Embryonic facial prominence (tissue), 1 donor: ENCODE measurements around the gene SRC.

Source experiments
- DNase-seq: peaks from one replicate; pipeline ENCODE4 v3.0.0-alpha.2; 2016; ENCODE audit errors: extremely low spot score

Gene SRC

DNA sequence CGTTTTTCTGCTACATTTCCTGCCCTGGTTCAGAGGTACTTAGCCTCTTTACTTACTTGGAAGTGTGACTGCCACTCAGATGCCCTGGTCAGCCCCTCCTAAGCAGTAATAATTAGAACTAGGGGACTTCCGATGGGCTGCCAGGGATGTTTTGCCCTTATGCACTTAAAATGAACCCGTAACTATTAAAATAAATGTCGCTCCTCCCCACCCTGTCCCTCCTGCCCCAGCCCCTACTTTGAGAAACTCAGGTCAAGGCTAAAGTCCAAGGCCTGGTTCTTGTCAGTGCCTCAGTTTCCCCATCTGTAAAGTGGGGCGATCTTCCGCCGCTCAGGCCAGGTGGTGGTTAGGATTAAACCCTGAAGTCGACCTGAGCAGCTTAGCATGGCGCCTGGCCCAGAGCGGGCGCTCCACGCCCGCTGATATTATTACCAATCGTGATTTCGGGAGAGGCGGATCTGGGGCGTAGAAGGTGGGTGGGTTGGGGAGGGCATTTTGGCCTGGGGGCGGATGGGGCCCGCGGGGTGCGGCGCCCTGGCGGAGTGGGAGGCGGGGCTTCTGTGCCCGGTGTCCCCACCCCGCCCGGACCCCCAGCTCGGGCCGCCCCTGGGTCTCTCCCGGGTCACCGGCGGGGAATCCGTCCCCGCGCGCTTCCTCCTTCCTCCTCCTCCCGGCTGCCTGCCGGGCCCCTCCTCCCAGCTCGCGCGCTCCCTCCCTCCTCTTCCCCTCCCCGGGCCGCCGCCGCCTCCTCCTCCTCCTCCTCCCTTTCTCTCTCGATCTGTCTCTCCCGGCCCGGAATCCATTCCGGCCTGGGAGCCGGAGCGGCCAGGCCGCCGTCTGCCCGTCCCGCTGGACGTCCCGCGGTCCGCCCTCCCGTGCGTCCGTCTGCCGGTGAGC lies at the start of gene SRC:
Gene SRC (plus strand): TSS at position 802 of the 897 bp plus-strand sequence. CDS start 38,014 bp downstream, outside the sequence.
- DNase-seq, result peak; percentile 56

DNA sequence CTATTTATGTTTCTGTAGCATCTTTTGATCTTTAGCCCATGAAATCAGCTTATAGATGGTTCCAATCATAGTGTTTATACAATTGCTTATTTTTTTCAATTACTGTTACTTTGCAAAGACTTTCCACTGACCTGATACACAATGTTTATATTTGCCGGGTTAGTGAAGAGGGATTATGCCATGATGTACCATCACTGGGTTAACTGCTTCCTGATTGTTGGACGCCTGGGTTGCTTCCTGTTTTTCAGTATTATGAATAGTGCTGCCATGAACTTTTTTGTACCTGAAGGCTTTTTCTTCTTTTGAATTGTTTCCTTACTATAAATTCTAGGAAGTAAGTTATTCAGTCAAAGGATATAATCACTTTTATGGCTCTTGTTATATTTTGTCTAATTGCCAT lies 49.6 kb upstream of the SRC start:
- no peak for DNase-seq

DNA sequence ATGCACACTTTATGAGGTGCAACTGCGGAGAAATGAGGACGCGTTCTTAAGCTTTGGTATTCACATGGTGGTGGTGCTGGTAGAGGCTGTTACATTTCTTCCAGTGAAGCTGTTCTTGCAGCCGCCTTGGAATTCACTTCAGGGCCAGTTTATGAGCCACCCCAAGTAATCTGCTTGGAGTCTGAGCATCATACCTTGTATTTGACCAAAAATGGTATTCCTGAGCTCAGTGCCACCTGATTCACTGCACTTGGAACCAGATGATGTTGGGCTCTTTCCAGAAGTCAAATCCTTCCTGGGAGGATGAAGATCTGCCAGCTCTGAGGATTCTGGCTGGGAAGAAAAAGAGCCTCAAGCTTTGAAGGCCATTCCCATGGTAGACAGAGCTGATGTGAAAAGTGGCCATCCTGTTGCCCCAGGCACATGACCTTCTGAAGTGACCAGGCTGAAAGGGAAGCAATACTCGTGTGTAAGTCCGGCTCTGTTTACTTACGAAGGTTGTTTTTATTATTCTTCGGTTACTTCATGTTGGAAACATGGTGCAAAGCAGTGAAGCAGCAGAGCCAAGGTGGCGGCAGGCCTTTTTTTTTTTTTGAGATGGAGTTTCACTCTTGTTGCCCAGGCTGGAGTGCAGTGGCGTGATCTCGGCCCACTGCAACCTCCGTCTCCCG lies 48.7 kb upstream of the SRC start:
- no peak for DNase-seq

DNA sequence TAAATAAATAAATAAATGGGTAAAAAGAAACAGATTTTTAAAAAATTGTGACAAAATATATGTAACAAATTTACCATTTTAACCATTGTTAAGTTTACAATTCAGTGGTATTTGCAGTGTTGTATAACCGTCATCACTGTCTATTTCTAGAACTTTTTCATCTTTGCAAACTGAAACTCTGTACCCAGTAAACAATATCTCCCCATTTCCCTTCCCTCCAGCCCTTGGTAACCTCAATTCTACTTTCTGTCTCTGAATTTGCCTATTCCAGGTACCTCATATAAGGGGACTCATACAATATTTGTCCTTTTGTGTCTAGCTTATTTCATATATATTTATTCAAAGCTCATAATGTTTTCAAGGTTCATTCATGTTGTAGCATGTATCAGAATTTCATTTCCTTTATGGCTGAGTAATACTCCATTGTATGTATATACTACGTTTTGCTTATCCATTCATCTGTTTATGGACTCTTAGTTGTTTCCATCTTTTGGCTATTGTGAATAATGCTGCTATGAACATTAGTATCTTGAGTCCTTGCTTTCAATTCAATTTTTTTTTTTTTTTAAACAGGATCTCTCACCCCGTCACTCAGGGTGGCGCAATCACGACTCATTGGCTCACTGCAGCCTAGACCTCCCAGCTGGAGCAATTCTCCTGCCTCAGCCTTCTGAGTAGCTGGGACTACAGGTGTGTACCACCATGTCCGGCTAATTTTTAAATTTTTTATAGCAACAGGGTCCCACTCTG lies 47.6 kb upstream of the SRC start:
- DNase-seq, result no peak

DNA sequence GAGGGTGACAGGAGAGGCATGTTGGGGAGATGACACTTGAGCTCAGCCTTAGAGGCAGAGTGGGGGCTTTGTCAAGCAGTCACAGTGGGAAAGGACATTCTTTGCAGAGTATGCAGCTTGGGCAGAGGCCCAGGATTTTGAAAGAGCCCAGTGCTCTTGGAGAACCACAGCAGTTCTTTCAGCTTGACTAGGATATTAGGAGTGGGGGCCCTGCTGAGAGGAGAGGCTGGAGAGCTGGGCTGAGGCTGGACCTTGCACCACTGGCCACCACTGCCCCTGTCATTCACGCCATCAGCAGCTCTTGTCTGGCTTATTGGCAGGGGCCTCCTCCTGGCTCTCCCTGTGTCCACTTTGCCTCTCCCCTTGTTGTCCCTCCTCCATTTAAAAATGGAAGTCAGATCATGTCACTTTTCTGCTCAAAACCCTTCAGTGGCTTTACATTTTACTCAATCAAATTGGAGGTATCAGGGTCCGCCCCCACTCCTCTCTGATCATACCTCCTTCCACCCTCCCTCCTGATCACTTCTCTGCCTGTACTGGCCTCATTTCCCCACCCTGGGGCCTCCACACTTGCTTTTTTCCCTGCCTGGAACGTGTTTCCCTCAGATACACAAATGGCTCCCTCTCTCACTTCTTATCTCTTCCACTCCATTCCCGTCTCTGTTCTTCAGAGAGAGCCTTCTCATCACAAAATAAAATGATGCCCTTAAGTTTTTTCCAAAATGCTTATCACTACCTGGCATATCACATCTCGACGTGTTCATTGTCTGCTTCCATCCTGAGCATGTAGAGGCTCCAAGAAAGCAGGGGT lies 46.0 kb upstream of the SRC start:
- no peak for DNase-seq

DNA sequence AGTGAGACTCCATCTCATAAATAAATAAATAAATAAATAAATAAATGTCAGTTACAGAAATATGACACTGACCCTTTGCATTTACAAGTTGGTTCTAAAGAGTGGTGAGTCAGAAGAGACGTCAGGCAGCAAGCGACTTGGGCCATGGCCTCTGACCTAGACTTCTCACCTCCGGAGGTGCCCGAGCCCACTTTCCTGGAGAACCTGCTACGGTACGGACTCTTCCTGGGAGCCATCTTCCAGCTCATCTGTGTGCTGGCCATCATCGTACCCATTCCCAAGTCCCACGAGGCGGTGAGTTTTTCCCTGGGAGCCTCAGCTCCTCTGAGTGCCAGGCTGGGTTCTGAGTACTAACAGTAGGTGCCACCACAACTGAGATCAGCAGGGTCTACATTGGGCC lies 44.8 kb upstream of the SRC start:
- no peak for DNase-seq

DNA sequence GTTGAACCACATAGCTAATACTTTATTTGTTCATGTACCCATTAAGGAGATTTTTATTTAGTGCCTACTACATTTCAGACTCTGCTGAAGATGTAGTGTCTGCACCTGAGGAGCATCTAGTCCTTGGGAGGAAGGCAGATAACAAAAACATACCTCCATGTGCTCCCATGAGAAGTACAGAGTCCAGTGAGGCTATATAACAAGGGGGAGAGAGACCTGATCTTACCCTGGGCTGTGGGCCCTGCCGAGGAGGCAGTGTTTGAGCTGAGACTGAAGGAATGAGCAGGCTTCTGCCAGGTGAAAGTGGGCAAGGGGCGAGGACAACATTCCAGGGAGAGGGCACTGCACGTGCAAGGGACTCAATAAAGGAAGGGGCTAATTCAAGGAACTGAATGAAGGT lies 44.4 kb upstream of the SRC start:
- no peak for DNase-seq

DNA sequence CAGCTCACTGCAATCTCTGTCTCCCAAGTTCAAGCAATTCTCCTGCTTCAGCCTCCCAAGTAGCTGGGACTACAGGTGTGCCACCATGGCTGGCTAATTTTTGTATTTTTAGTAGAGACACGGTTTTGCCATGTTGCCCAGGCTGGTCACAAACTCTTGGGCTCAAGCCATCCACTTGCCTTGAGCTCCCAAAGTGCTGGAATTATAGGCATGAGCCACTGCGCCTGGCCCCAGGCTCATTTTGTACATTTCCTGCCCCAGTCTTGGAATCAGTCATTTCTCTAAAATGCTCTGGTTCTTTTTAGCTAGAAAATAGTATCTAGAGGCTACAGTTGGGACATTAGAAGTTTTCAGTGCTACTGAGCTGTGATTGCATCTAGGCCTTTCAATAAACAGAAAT lies 43.0 kb upstream of the SRC start:
- DNase-seq, result no peak

DNA sequence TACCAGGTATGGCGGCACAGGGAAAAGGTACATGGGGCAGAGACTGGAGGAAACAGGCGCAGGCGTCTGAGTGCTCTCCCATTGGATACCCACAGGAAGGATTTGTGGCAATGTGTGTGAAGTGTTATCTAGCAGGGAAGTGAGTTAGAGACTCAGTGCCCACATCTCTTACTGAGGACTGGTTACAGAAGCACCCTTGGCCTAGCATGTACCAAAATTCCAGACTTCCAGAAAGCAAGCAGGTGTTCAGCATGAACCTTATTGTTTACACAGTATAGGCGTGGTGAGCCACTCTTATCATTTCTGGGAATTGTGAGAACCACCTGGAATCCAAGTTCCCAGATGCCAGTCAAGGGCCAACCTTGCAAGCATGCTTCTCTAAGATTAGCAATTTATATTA lies 42.3 kb upstream of the SRC start:
- no peak for DNase-seq

DNA sequence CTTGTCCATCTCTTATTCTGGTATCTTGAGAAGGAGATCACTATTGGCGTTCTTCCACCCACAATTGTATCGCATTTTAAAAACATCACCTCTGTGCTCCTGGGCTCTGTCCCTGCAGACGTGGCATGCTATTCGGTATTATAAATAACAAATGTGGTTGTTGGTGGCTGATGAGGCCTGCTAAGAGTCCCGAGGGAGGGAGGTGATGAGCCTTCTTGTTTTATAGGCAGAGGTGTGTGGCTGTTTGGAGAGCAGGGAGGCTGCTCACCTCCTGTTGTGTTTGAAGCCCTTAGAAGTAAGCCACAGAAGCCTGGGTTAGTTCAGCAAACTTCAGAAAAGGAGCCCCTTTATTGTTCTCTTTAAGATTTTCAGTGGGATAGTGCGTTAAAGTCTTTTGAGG lies 40.9 kb upstream of the SRC start:
- DNase-seq, result no peak

DNA sequence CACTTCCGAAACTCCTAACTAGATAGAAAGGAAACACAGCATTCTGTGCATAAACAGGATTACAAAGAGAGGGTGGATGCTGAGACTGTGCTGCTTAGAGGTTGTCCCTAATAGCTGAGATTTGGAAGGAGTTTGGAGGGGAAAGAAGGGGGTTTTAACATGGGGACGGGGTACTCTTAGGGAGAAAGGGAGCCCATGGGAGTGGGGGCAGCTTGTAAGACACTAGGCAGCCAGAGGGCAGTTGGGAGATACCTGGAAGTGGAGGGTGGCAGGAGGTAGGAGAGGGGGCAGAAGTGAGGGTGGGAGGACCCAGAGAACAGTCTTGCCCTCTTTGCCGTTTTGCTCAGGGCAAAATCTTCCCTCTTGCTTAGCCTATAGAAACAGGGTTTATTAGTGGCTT lies 40.1 kb upstream of the SRC start:
- no peak for DNase-seq

DNA sequence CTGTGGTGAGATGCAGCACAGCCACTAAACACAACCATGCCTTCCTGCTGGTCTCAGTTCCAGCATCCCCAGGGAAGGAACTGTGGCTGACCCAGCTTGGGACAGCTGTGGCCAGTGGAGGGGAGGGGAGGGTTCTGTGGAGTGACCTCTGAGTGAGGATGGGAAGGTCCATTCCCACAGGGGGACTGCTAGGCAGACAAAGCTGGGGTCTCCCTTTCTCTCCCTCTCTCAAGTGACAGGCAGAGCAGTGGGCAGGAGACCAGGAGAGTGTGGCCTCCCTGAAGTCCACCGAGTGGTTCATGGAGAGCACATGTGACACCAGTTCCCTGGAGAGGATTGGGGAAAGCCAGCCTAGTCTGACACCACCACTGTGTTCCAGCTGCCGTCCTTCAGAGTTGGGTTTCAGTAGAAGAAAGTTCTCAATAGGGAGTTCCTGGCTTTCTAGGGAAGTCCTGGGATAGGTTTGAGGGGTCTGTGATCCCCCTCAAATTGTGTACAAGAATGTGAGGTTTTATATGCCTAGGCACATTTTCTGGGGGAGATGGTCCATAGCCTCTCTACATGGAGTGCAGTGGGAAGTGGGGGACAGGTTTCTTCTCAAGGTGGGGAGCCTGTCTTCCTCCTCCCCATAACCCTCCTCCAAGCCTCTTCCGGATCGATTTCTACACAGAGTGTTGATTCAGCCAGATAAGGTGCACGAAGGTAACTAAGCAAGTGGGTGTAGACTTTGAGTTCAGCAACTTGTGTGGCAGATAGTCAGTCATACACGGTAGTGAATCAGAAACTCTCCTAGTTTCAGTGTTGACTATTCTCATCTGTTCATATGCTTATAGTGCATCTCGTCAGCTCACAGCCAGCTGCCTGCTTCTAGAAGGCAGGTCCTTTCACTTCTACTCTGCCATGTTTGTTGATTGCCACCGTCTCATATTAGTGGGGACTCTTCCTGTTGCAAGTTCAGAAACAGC lies 37.6 kb upstream of the SRC start:
- no peak for DNase-seq

DNA sequence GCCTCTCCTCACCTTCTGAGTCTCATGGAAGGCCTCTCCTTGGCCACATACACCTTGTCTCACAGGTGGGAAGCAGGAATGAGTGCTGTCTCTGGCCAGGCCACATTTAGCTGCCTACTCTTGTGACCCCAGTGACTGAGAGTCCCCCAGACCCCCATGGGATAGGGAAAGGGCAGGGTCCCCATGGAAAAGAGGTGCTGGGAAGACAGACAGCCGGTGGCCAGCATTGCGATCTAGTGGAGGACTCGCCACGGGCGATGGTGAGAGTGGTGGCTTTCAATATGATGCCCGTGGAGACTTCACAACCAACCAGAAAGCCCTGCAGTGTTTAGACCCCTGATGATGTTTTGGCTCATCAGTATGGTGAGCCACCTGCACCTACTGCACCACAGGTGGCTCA lies 36.6 kb upstream of the SRC start:
- DNase-seq, result no peak

DNA sequence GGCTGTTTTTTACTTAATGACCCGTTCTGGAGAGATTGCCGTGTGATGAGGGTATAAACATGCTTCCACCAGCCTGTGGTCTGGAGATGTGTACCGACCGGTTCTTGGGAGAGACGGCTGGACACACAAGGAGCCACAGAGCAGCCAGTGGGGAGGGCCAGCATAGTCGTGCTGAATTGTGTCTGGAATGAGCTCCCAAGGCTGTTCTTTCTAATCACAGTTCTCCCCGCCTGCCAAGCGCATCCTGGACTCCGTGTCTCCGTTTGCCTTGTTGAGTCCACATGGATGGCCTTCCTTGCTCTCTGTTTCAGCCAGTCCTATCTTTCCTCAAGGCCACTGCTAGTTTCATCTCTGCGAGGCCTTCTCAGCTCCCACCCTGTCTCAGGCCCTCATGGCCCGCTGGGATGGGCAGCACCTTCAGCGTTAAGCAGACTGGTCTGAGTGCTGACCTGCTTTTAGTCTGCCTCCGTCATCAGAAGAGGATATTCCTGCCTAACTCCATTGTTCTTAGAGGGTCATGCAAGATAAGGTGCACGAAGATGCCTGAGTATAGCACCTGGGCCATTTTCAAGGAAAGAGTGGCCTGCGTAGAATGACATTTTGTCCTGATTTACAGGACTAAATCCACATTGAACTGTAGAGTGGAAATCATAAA lies 35.9 kb upstream of the SRC start:
- no peak for DNase-seq

DNA sequence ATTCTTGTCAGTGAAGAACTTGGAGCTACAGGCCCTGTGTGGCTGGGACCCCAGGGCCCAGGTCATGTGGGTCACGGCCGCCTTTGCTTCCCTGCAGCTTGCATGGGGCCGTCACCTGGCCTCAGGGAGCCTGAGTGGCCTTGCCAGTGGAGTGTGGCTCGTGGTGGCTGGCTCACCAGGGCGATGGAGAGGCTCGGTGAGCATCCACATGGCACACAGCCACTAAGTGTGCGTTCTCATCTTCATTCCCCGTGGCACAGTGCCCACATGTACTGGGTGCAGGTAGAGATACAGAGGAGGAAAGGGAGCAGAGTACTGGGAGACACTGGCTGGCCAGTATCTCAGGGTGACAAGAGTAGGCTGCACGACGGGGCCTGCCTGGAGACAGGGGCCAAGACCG lies 35.0 kb upstream of the SRC start:
- DNase-seq, result no peak

DNA sequence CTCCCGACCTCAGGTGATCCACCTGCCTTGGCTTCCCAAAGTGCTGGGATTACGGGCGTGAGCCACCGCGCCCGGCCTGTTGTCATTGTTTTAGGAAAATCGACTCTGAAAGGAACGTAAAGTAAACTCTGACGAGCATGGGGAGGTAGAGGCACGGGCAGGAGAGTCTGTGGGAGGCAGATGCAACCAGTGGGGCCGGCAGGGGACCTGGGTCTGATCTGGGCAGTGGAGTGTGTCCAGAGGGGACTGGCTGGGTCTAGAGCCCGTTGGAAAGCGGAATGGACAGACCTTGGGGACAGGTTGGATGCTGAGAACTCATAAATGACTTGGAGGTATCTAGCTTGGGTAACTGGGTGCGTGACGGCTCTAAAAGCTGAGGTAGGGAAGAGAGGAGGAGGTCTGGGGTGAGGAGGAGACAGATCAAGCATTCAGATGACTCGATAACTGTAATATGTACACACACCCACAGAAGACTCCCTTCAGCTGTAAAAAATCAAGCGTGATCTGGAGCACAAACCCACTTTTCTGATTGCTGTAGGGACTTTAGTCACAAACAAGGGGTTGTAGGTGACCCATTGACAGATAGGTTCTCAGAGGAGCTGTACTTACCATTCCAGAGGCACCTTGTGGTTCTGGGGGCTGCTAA lies 34.1 kb upstream of the SRC start:
- DNase-seq, result no peak

DNA sequence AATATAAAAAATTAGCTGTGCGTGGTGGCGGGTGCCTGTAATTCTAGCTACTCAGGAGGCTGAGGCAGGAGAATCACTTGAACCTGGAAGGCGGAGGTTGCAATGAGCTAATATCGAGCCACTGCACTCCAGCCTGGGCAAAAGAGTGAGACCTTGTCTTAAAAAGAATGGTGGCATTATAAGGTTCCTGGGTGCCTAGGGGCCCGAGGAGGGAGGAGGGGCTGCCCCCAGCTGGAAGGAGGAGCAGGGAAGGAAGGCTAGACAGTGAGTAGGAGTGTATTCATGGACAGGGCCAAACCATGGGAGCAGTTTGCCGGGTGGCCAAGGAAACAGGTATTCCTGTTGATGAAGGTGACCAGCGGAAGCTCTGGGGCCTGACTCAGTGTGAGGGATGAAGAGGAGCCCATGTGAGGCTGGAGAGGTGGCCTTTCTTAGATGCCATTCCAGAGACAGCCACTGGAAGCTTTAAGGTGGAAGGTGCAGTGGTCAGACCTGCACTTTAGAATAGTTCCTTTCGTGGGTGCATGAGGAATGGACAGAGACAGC lies 32.3 kb upstream of the SRC start:
- no peak for DNase-seq

DNA sequence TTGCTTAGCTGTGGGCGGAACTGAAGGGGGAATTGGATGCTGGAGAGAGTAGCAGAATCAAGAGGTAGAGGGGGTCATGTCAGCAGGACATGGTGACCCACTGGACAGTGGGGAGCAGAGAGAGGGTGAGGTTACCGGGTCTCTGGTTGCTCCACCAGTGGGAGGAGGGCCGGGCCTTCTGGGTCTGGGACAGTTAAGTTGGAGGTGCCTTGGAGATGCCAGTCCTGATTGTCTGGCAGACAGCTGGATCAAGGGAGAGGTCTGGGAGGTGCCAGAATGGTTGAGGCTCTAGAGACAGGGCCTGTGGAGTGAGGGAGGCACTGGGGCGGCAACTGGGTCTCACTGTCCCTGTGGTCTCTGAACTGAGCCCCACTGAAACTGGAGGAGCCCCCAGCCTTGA lies 31.8 kb upstream of the SRC start:
- DNase-seq, result no peak

DNA sequence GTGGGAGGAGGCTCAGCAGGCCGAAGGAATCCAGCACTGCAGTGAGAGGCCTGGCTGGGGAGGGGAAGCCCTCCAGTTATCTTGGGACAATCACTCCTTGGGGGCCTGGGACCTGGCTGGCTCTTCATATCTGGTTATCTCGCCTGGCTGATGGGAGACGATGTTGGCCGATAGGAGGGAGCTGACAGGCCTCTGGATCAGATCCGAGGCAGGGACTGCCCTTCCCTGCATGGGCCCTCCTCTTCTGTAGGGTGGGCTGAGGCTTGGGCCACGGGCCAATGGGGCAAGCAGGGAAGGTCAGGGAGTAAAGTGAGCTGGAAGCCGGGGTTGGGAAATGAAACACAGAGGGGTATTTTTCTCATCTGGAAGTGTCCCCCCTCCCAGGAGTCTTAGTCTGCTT lies 31.3 kb upstream of the SRC start:
- DNase-seq, result no peak
